K562 (cell line): ENCODE data around the gene ZDHHC24. TPM values are rescaled to one million over a fixed set of nuclear protein-coding genes. Genes with fewer than 3 reads are reported as not detected.

ENCODE experiments used
- EWSR1 ChIP-seq: fragments of 450-650 bp; IDR thresholded peaks from 2 replicates; pipeline ENCODE4 v1.6.1; 2018; ENCODE audit warnings: borderline replicate concordance, mild to moderate bottlenecking, low read depth, moderate library complexity; ENCODE audit not compliant: partially characterized antibody
- GABPB2 ChIP-seq: fragments of 250-450 bp; sonication (Bioruptor Pico); conservative IDR thresholded peaks from 2 replicates; pipeline ENCODE4 v1.5.1; 2021; ENCODE audit warnings: mild to moderate bottlenecking
- GATAD2B ChIP-seq: fragments of 450-650 bp; IDR thresholded peaks from 2 replicates; pipeline ENCODE4 v1.6.1; 2017; ENCODE audit warnings: mild to moderate bottlenecking, borderline replicate concordance
- HDAC8 ChIP-seq: fragments of 450-650 bp; IDR thresholded peaks from 2 replicates; pipeline ENCODE4 v1.6.1; 2016; ENCODE audit warnings: mild to moderate bottlenecking, missing genetic modification characterization, moderate library complexity, missing compliant biosample characterization
- HNRNPH1 ChIP-seq: fragments of 200-400 bp; formaldehyde crosslinking; optimal IDR thresholded peaks from 2 replicates; pipeline ENCODE3; 2017; ENCODE audit warnings: low read depth, mild to moderate bottlenecking, low read length, moderate library complexity
- KLF13 ChIP-seq: fragments of 450-650 bp; IDR thresholded peaks from 2 replicates; pipeline ENCODE4 v1.6.1; 2016; ENCODE audit warnings: missing genetic modification characterization, low read depth, mild to moderate bottlenecking, missing compliant biosample characterization, moderate library complexity, borderline replicate concordance
- MAFK ChIP-seq: IDR thresholded peaks from 2 replicates; pipeline ENCODE4 v1.6.1; 2011; ENCODE audit warnings: low read length, improper control_type of control experiment
- MIER1 ChIP-seq: fragments of 450-650 bp; IDR thresholded peaks from 2 replicates; pipeline ENCODE4 v1.6.1; 2016; ENCODE audit warnings: antibody characterized with exemption, mild to moderate bottlenecking, low read depth
- PREB ChIP-seq: sonication (generic); formaldehyde crosslinking; IDR thresholded peaks from 2 replicates; pipeline ENCODE4 v1.8.1; 2023; ENCODE audit warnings: mild to moderate bottlenecking, missing genetic modification reagents
- SMARCA5 ChIP-seq: fragments of 450-650 bp; IDR thresholded peaks from 2 replicates; pipeline ENCODE4 v1.6.1; 2016
- SP1 ChIP-seq: sonication (generic); formaldehyde crosslinking; IDR thresholded peaks from 2 replicates; pipeline ENCODE4 v1.8.1; 2022; ENCODE audit warnings: mild to moderate bottlenecking, missing genetic modification reagents
- SRSF9 ChIP-seq: fragments of 200-400 bp; formaldehyde crosslinking; IDR thresholded peaks from 2 replicates; pipeline ENCODE4 v1.6.1; 2017; ENCODE audit warnings: low read depth, low read length, borderline replicate concordance
- USF2 ChIP-seq: sonication (generic); formaldehyde crosslinking; IDR thresholded peaks from 2 replicates; pipeline ENCODE4 v1.5.0; 2020; ENCODE audit warnings: missing genetic modification reagents
- XRCC3 ChIP-seq: fragments of 450-650 bp; IDR thresholded peaks from 2 replicates; pipeline ENCODE4 v1.6.1; 2017; ENCODE audit warnings: mild to moderate bottlenecking, moderate library complexity
- YBX1 ChIP-seq: fragments of 450-650 bp; IDR thresholded peaks from 2 replicates; pipeline ENCODE4 v1.7.1; 2016; ENCODE audit warnings: mild to moderate bottlenecking
- ZNF140 ChIP-seq: fragments of 250-450 bp; sonication (Bioruptor Pico); IDR thresholded peaks from 2 replicates; pipeline ENCODE4 v1.8.0; 2021; ENCODE audit warnings: moderate library complexity, mild to moderate bottlenecking, inconsistent platforms
- ZNF232 ChIP-seq: sonication (generic); formaldehyde crosslinking; IDR thresholded peaks from 2 replicates; pipeline ENCODE4 v1.8.0; 2022; ENCODE audit warnings: mild to moderate bottlenecking, missing genetic modification reagents
- ZNF280B ChIP-seq: fragments of 250-450 bp; sonication (Bioruptor Pico); IDR thresholded peaks from 2 replicates; pipeline ENCODE4 v1.5.1; 2021; ENCODE audit warnings: mild to moderate bottlenecking
- ZNF518B ChIP-seq: fragments of 250-450 bp; sonication (Bioruptor Pico); IDR thresholded peaks from 2 replicates; pipeline ENCODE4 v1.5.0; 2021; ENCODE audit warnings: mild to moderate bottlenecking, moderate library complexity
- ZNF764 ChIP-seq: fragments of 250-450 bp; sonication (Bioruptor Pico); IDR thresholded peaks from 2 replicates; pipeline ENCODE4 v1.4.0; 2020; ENCODE audit warnings: low read depth, mild to moderate bottlenecking, moderate library complexity
- polyA plus RNA-seq, 8 experiments: library from polyadenylated mRNA; depleted of rRNA in 4 of 8; stranded (reverse) in 5 of 8; unstranded in 3 of 8; fragments of >200 nt; fragmentation: Nextera tagmentation in 2 of 8; fragmentation: Illumina TruSeq in 1 of 8; extraction: Ambion mirVana in 2 of 8; extraction: Trizol in 1 of 8; gene quantifications; 2 replicates each; pipeline versions ENCODE4 v1.2.1 to v1.2.3, GENCODE V29; 2011 to 2014; ENCODE audit warnings: inconsistent platforms in 1 of 8, missing spikeins in 1 of 8
- total RNA-seq, 7 experiments: library from RNA; depleted of rRNA in 6 of 7; stranded (reverse); fragments of >200 nt in 6 of 7; fragmentation: Illumina TruSeq in 2 of 7; extraction: Trizol in 2 of 7; gene quantifications; 2 replicates each; pipeline versions ENCODE4 v1.2.1 to v1.2.3, GENCODE V29; 2011 to 2021; ENCODE audit warnings: low replicate concordance in 1 of 7

ZDHHC24 gene
- total and polyA plus RNA-seq, 9 of the 15 experiments (the other 6 are each of a cell fraction or from before 2014, with no cell fraction given) = 0.45 to 11.2 (median 2.7) TPM

DNA sequence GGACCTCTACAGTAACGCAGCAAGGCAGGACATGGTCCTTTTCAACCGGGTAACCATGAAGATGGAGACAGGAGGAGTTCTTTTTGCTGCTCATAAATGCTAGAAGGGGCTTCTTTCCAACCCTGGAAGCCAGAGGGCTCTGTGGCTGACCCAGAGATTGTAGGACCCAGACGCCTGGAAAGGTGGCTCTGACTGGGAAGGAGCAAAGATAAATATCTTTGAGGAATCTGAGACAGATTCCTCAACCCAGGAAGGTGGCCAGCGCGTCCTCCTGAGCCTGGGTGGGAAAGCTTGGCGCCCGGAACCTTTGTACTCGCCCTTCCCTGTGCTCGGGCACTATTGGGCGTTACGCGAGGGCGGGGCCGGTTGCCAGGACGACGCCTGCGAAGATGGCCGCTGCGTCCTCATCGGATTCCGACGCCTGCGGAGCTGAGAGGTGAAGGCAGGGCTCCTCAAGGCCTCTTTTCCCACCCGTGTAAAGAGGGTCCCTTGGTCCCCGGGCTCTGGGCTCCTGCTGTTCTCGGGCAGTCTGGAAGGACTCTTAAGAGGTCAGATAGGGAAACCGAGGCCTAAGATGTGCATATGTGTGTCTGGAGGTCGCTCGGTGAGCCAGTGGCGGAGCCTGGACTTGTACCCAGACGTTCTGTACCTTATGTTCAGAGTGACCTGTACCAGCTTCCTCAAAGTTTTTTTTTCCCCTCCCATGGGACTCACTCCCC is 35.4 kb downstream of the ZDHHC24 start, which contains the start of gene BBS1 (continued):
- TF ChIP-seq ZNF518B (CRISPR knock-in tag) (no peak), ZNF232 (CRISPR knock-in tag) (no peak), SRSF9 (no peak), GABPB2 (CRISPR knock-in tag) (no peak), SMARCA5 (no peak), SP1 (peak; percentile 100), YBX1 (no peak), KLF13 (tag) (no peak; the same call in 1 of the 2 replicates), MAFK (no peak), PREB (CRISPR knock-in tag) (no peak; the same call in 1 of the 2 replicates), USF2 (CRISPR knock-in tag) (no peak), MIER1 (no peak), ZNF280B (CRISPR knock-in tag) (no peak), HNRNPH1 (no peak), ZNF140 (no peak), XRCC3 (no peak), GATAD2B (no peak; the same call in 1 of the 2 replicates), EWSR1 (no peak), HDAC8 (tag) (no peak), ZNF764 (CRISPR knock-in tag) (no peak)
